NCI-H146 treated with DMSO at 0.1 percent for 48 hours (cell line): ENCODE measurements around the gene EPX.
A peak's percentile ranks its signal among the peaks of the same experiment; 100 is the strongest.

Experiments
- DNase-seq: peaks from one replicate; lab custom pipeline; 2025; ENCODE audit not compliant: unreplicated experiment; lab: John Stamatoyannopoulos, UW

Gene EPX

DNA sequence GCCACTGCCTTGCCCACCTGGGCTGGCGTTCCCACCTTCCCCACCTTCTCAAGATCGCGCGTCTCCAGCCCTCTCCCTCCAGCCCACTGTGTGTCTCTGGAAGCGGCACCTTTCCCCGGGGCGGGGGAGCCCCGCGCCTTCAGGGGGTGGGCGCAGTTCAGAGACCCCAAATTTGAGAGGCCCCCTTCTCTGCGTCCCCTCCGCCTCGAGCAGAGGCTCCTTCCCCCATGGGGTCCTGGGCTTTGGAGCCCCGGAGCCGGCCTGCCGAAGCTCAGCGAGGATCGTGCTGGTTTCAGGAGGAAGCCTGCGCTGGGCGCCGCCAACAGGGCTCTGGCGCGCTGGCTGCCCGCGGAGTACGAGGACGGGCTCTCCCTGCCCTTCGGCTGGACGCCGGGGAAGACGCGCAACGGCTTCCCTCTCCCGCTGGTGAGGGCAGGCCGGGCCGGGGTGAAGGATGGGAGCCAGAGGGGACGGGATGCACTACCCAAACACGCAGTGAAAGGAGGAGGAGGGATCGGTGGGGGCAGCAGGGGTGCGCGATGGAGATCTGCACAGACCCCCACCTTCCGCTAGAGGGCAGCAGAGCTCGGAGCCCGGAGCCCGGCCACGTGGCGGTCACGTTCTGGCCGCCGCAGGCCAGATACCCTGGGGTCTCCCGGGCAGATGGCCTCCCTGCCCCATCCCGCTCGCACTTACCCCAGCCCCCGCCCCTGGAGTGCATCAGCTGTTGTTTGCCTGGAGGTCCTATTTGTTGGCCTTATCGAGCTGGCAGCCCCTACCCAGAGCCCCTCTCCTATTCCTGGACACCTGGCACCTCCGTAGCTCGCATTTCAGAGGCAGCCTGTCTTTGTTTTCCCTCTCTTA, 57.0 kb downstream of the EPX start:
- peak; percentile 40 for DNase-seq

DNA sequence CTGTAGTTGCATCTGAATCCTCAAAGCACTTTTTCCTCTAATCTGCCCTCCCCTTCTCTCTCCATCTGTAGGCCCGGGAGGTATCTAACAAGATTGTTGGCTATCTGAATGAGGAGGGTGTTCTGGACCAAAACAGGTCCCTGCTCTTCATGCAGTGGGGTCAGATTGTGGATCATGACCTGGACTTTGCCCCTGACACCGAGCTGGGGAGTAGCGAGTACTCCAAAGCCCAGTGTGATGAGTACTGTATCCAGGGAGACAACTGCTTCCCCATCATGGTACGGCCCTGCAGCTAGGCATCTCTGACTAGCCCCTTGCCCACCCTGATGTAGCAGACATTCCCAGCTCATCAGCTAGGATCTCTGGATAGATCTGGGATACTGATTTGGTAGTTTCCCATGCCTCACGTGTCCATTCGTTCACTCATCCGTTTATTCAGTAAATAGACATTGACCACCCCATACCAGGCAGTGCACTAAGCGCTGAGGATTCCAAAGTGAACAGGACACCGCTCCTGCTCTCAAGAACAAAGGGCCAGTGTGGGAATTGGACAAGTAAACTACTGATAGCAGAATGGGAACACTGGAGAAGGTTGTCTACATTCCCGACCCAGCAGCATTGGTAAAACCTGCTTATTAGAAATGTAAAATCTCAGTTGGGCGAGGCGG, 58.0 kb downstream of the EPX start:
- no peak for DNase-seq

DNA sequence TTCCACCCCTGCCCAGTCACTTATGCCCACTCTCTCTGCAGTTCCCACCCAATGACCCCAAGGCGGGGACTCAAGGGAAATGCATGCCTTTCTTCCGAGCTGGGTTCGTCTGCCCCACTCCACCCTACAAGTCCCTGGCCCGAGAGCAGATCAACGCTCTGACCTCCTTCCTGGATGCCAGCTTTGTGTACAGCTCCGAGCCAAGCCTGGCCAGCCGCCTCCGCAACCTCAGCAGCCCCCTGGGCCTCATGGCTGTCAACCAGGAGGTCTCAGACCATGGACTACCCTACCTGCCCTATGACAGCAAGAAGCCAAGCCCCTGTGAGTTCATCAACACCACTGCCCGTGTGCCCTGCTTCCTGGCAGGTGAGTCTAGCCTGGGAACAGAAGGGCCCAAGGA, 59.6 kb downstream of the EPX start:
- no peak for DNase-seq

DNA sequence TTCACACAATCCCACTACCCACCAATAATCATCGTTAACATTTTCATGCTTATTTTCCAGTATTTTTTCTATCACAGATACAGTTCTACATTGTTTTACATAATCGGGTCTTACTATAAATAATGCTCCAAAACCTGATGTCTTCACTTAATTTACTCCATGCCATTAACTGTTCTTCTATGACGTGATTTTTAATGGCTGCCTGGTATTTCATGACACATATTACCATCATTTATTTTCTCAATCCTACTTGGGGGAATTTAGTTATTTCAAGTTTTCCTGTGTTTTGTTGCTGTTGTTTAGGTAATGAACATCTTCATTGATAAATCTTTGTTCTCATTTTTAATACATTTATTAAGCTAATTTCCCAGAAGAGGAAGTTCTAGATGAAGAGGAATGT, 60.6 kb downstream of the EPX start:
- no peak for DNase-seq
